Endothelial cell of umbilical vein (primary cell): Measurements from ENCODE around the gene MAPK8. TPM values are rescaled to one million over a fixed set of nuclear protein-coding genes. Genes with fewer than 3 reads are reported as not detected.

Experiments used
- BruUV-seq: library from RNA; stranded (reverse); fragments of 400-500 nt; replicated peaks from 2 replicates; lab custom pipeline; 2021; lab: Mats Ljungman, UMichigan
- CTCF ChIA-PET: fragments of 300-600, 350-600 bp; sonication (Branson Sonifier 250); formaldehyde crosslinking; loops from one replicate; lab custom pipeline; 2021; ENCODE audit warnings: antibody characterized with exemption, inconsistent platforms; lab: Charles Lee
- POLR2A ChIA-PET: fragments of 300-600, 350-600 bp; sonication (Branson Sonifier 250); formaldehyde crosslinking; loops from one replicate; lab custom pipeline; 2021; ENCODE audit warnings: antibody characterized with exemption, inconsistent platforms; lab: Charles Lee
- DNase-seq: peaks from one replicate; pipeline ENCODE4 v3.0.0-alpha.2; 2011; ENCODE audit warnings: low read depth, low spot score
- FAIRE-seq: peaks from 2 replicates; lab custom pipeline; 2011; peaks lifted over from hg19 to GRCh38; lab: Jason Lieb, UNC
- H2AFZ ChIP-seq: 2 replicates; pipeline ENCODE4 v1.6.0; 2012; ENCODE audit warnings: low read depth, low read length, control low read depth, inconsistent platforms
- H3K27ac ChIP-seq: 2 replicates; pipeline ENCODE4 v1.5.1; 2011; ENCODE audit warnings: low read depth, mild to moderate bottlenecking, control low read depth, low read length, moderate library complexity; ENCODE audit not compliant: insufficient read depth
- H3K27me3 ChIP-seq, 2 experiments: 2 replicates each; pipeline versions ENCODE4 v1.6.0 to v1.6.1; 2011; ENCODE audit warnings: low read length in 2 of 2, mixed read lengths in 1 of 2; ENCODE audit not compliant: control insufficient read depth in 2 of 2, insufficient read depth in 2 of 2
- H3K36me3 ChIP-seq, 2 experiments: 2 replicates in 1 of 2; 3 replicates in 1 of 2; pipeline ENCODE4 v1.5.1; 2011; ENCODE audit warnings: low read length in 2 of 2, mild to moderate bottlenecking in 1 of 2, moderate library complexity in 1 of 2; ENCODE audit not compliant: control insufficient read depth in 2 of 2, insufficient read depth in 2 of 2; ENCODE audit errors: extremely low read depth in 1 of 2
- H3K4me1 ChIP-seq: 3 replicates; pipeline ENCODE4 v1.5.1; 2011; ENCODE audit warnings: mild to moderate bottlenecking, low read length; ENCODE audit not compliant: control insufficient read depth, insufficient read depth; ENCODE audit errors: extremely low read depth
- H3K4me2 ChIP-seq: 2 replicates; pipeline ENCODE4 v1.6.1; 2011; ENCODE audit warnings: low read length, control low read depth, mixed read lengths; ENCODE audit not compliant: insufficient read depth
- H3K4me3 ChIP-seq, 3 experiments: fragments of 200-600 bp in 1 of 3; sonication (generic), shearing (Covaris generic) in 1 of 3; replicated peaks in 1 of 3; 2 replicates each; pipeline ENCODE4 v1.5.1; 2011 to 2016; ENCODE audit warnings: control low read depth in 3 of 3, low read length in 3 of 3, mild to moderate bottlenecking in 2 of 3, inconsistent platforms in 1 of 3, low read depth in 1 of 3, moderate library complexity in 1 of 3; ENCODE audit not compliant: insufficient read depth in 1 of 3
- H3K79me2 ChIP-seq: 2 replicates; pipeline ENCODE4 v1.6.0; 2012; ENCODE audit warnings: low read length, inconsistent platforms; ENCODE audit not compliant: control insufficient read depth, insufficient read depth
- H3K9ac ChIP-seq: replicated peaks from 2 replicates; pipeline ENCODE3; 2011; ENCODE audit warnings: low read length, control low read depth; ENCODE audit not compliant: insufficient read depth; ENCODE audit errors: extremely low read depth
- H3K9me1 ChIP-seq: replicated peaks from 3 replicates; pipeline ENCODE4 v1.6.0; 2011; ENCODE audit warnings: mild to moderate bottlenecking, low read length; ENCODE audit not compliant: control insufficient read depth, insufficient read depth; ENCODE audit errors: extremely low read depth
- H3K9me3 ChIP-seq: replicated peaks from 2 replicates; pipeline ENCODE4 v1.5.1; 2012; ENCODE audit warnings: low read length, inconsistent platforms; ENCODE audit not compliant: control insufficient read depth, insufficient read depth
- H4K20me1 ChIP-seq: replicated peaks from 2 replicates; pipeline ENCODE3; 2011; ENCODE audit warnings: mild to moderate bottlenecking, low read length; ENCODE audit not compliant: control insufficient read depth, insufficient read depth; ENCODE audit errors: extremely low read depth
- CTCF ChIP-seq, 2 donors: IDR thresholded peaks; 1 replicate in 1 of 2; 2 replicates in 1 of 2; pipeline ENCODE4 v1.5.1; 2011; ENCODE audit warnings: low read length in 2 of 2, mild to moderate bottlenecking in 2 of 2, moderate library complexity in 2 of 2, control low read depth in 1 of 2, inconsistent platforms in 1 of 2, low read depth in 1 of 2; ENCODE audit not compliant: insufficient read depth in 1 of 2; ENCODE audit errors: extremely low read depth in 1 of 2
- EZH2 ChIP-seq: IDR thresholded peaks from 2 replicates; pipeline ENCODE4 v1.6.1; 2012; ENCODE audit warnings: borderline replicate concordance, low read depth, mild to moderate bottlenecking, moderate library complexity, low read length, inconsistent platforms; ENCODE audit not compliant: severe bottlenecking
- FOS ChIP-seq: IDR thresholded peaks from 2 replicates; pipeline ENCODE4 v1.6.1; 2011; ENCODE audit warnings: mild to moderate bottlenecking, low read length, moderate library complexity, borderline replicate concordance; ENCODE audit not compliant: insufficient read depth
- GATA2 ChIP-seq: IDR thresholded peaks from 2 replicates; pipeline ENCODE4 v1.7.0; 2011; ENCODE audit warnings: low read depth, mild to moderate bottlenecking, moderate library complexity, mixed read lengths, low read length; ENCODE audit not compliant: insufficient read length, insufficient read depth
- JUN ChIP-seq: IDR thresholded peaks from 2 replicates; pipeline ENCODE4 v1.6.1; 2011; ENCODE audit warnings: borderline replicate concordance, low read depth; ENCODE audit not compliant: insufficient read length, insufficient read depth
- MAX ChIP-seq: IDR thresholded peaks from 2 replicates; pipeline ENCODE4 v1.6.1; 2011; ENCODE audit not compliant: insufficient read depth, insufficient read length
- MYC ChIP-seq: IDR thresholded peaks from one replicate; pipeline ENCODE4 v1.6.1; 2011; ENCODE audit warnings: mild to moderate bottlenecking, low read depth, low read length
- POLR2A ChIP-seq: IDR thresholded peaks from 2 replicates; pipeline ENCODE4 v1.6.1; 2012; ENCODE audit warnings: low read depth, mild to moderate bottlenecking, control low read depth, low read length
- POLR2AphosphoS5 ChIP-seq: IDR thresholded peaks from 2 replicates; pipeline ENCODE4 v1.6.1; 2012; ENCODE audit warnings: low read depth, mild to moderate bottlenecking, control low read depth, low read length, moderate library complexity; ENCODE audit not compliant: insufficient read depth
- dilution Hi-C: fragments of 300-500 bp; cut with MboI; formaldehyde crosslinking; loops from one replicate; pipeline ENCODE4 v1.15.0; 2019; ENCODE audit warnings: low sequenced_read_pairs; ENCODE audit not compliant: extremely low pct_ligation_motif_present
- intact Hi-C: fragments of 100-400 bp; cut with micrococcal nuclease; formaldehyde crosslinking; loops from one replicate; pipeline ENCODE4 v1.10.0; 2022
- polyA plus RNA-seq, 4 experiments: library from polyadenylated mRNA; depleted of rRNA in 3 of 4; stranded (reverse) in 3 of 4; unstranded in 1 of 4; fragments of >200 nt; gene quantifications; 2 replicates each; pipeline versions ENCODE4 v1.2.1 to v1.2.3, GENCODE V29; 2011 to 2012; ENCODE audit warnings: missing spikeins in 1 of 4
- total RNA-seq: library from RNA; stranded (reverse); gene quantifications from 2 replicates; pipeline ENCODE4 v1.2.3, GENCODE V29; 2021

The MAPK8 gene
- total and polyA plus RNA-seq, 2 donors (not counting 3 experiments of a cell fraction or from before 2014, with no cell fraction given): 25.3 to 56.2 TPM

GRCh38 chr10:48482207-48482606 is 175.7 kb downstream of the MAPK8 start:
- no peak for FAIRE-seq

More at GRCh38 chr10:48482207-48482606, 175.7 kb downstream of the MAPK8 start:
- Histone ChIP-seq H3K9ac (no peak overlapping the region), H3K9me1 (no peaks in the 10 kb centered on the region), H3K27ac (no peak overlapping the region), H3K27me3 (no peaks in the 10 kb centered on the region), H3K4me1 (peaks cover 4% of the 10 kb centered on the region), H3K79me2 (no peaks in the 10 kb centered on the region), H4K20me1 (no peaks in the 10 kb centered on the region), H2AFZ (no peak overlapping the region), H3K4me2 (no peak overlapping the region), H3K36me3 (no peaks in the 10 kb centered on the region), H3K9me3 (no peaks in the 10 kb centered on the region), H3K4me3 (no peak overlapping the region)
- BruUV-seq: no TSS peak
- no peak for DNase-seq
- intact Hi-C loops: no loop called here
- dilution Hi-C loops: no loop called here
- no peak for TF ChIP-seq GATA2
- no peak for TF ChIP-seq POLR2A
- no peak for TF ChIP-seq FOS
- no peak for TF ChIP-seq JUN
- no peak for TF ChIP-seq CTCF (IDR thresholded peaks at IDR 0.05; ENCODE audit: extremely low read depth in 1 of 2, insufficient read depth in 1 of 2, low read depth in 1 of 2, low read length in 2 of 2)
- no peak for TF ChIP-seq MYC
- no peak for TF ChIP-seq EZH2
- TF ChIP-seq MAX: no peak
- TF ChIP-seq POLR2AphosphoS5: no peak
- CTCF ChIA-PET: interaction anchor here (0.8 kb wide), 1 partner anchor 19 kb away, joined by 4 read pairs; no protein-coding TSS in a partner anchor
- POLR2A ChIA-PET: no interaction called here
